Loucy (cell line): ENCODE measurements around the gene SYNRG.

Experiments
- CTCF ChIP-seq: fragments of 200-600 bp; sonication (generic); conservative IDR thresholded peaks from 2 replicates; pipeline ENCODE4 v1.5.1; 2014; ENCODE audit warnings: mild to moderate bottlenecking, antibody characterized with exemption, low read length
- EZH2phosphoT487 ChIP-seq: fragments of 200-600 bp; IDR thresholded peaks from 2 replicates; pipeline ENCODE4 v1.6.1; 2018; ENCODE audit warnings: antibody characterized with exemption, mild to moderate bottlenecking, moderate library complexity, borderline replicate concordance

- TF ChIP-seq CTCF (no peak), EZH2phosphoT487 (no peak)
Observed at GRCh38 chr17:37657202-37657601, 48.0 kb upstream of the SYNRG start.
